Measurements from ENCODE around the gene COPS7A. TPM values are rescaled to one million over a fixed set of nuclear protein-coding genes. Genes with fewer than 3 reads are reported as not detected.
A peak's percentile ranks its signal among the peaks of the same experiment; 100 is the strongest.

COPS7A gene
- total and polyA plus RNA-seq, 9 of the 15 experiments (the other 6 are each of a cell fraction or from before 2014, with no cell fraction given), result 12.7 to 36.0 (median 24.3) TPM

GRCh38 chr12:6765048-6765633 lies 41.3 kb downstream of the COPS7A start (continued):
- TF ChIP-seq STAT5A (IDR thresholded peaks at IDR 0.05; ENCODE audit: borderline replicate concordance, low read length) (peak; percentile 78; the same call in 1 of the 2 replicates), EGR1 (conservative IDR thresholded peaks at IDR 0.05) (peak; percentile 30; the same call in 1 of the 2 replicates), COPS2 (conservative IDR thresholded peaks at IDR 0.05) (no peak), MED1 (CRISPR knock-in tag; IDR thresholded peaks at IDR 0.05; ENCODE audit: borderline replicate concordance) (no peak), SMARCA4 (IDR thresholded peaks at IDR 0.05) (peak; percentile 98), ZNF75A (CRISPR knock-in tag; IDR thresholded peaks at IDR 0.05) (no peak), JUND (IDR thresholded peaks at IDR 0.05; ENCODE audit: borderline replicate concordance, low read depth, low read length) (peak; percentile 58; the same call in 1 of the 2 replicates), JUND (tag; IDR thresholded peaks at IDR 0.05; ENCODE audit: borderline replicate concordance, low read depth, low read length) (no peak; the same call in 2 of the 3 replicates), NCOA6 (IDR thresholded peaks at IDR 0.05) (peak; percentile 45; the same call in 1 of the 2 replicates), NR1H2 (CRISPR knock-in tag; IDR thresholded peaks at IDR 0.05) (no peak), PHB2 (IDR thresholded peaks at IDR 0.05; ENCODE audit: low read depth) (peak; percentile 95), ZNF124 (CRISPR knock-in tag; IDR thresholded peaks at IDR 0.05) (no peak), WHSC1 (IDR thresholded peaks at IDR 0.05; ENCODE audit: low read length) (no peak), ZNF695 (CRISPR knock-in tag; IDR thresholded peaks at IDR 0.05) (no peak), DEAF1 (CRISPR knock-in tag; IDR thresholded peaks at IDR 0.05) (no peak), MCM2 (IDR thresholded peaks at IDR 0.05; ENCODE audit: low read depth) (no peak), HNRNPL (IDR thresholded peaks at IDR 0.05; ENCODE audit: low read depth, low read length) (no peak), NCOA4 (IDR thresholded peaks at IDR 0.05; ENCODE audit: partially characterized antibody) (peak; percentile 66), KDM4B (IDR thresholded peaks at IDR 0.05; ENCODE audit: borderline replicate concordance in 2 of 2, low read depth in 1 of 2) (no peak), PHF20 (IDR thresholded peaks at IDR 0.05; ENCODE audit: partially characterized antibody) (no peak), BRD4 (IDR thresholded peaks at IDR 0.05) (no peak)

Measured in K562 (cell line).